ENCODE data around the gene ACTN3.
"Not testable (repeated sequence)": the region's sequence is repeated elsewhere in the genome, so short reads cannot be mapped to it uniquely, and the experiment has no call there.

ACTN3 gene

GRCh38 chr11:66546368-66546965 is at the start of gene ACTN3:
TSS of gene ACTN3 (plus strand) at chr11:66546903. CDS start at chr11:66546938, 35 bp downstream.
- peak in 1 of 2 experiments; percentile 47 for DNase-seq

- DNase-seq, result no peak
Observed at GRCh38 chr11:66497206-66497605, 49.5 kb upstream of the ACTN3 start.

GRCh38 chr11:66498506-66498905 is 48.2 kb upstream of the ACTN3 start:
- DNase-seq, result no peak

- no peak for DNase-seq
Observed at GRCh38 chr11:66505276-66505816, 41.4 kb upstream of the ACTN3 start.

- DNase-seq, result no peak
Observed at GRCh38 chr11:66509131-66509561, 37.6 kb upstream of the ACTN3 start.

GRCh38 chr11:66510271-66510989 is 36.3 kb upstream of the ACTN3 start, which contains the start of gene BBS1:
TSS of gene BBS1 (plus strand) at chr11:66510635. CDS start at chr11:66510660, 25 bp downstream.
- peak; percentile 35 to 61 for DNase-seq

GRCh38 chr11:66510990-66511339 is 35.7 kb upstream of the ACTN3 start:
- DNase-seq, result no peak

- DNase-seq, result no peak
Observed at GRCh38 chr11:66523611-66524010, 23.1 kb upstream of the ACTN3 start.

GRCh38 chr11:66524304-66525040 is 22.2 kb upstream of the ACTN3 start:
- DNase-seq, result no peak

GRCh38 chr11:66529069-66529468 is 17.6 kb upstream of the ACTN3 start:
- no peak for DNase-seq

GRCh38 chr11:66529655-66530054 is 17.0 kb upstream of the ACTN3 start:
- DNase-seq, result no peak

- DNase-seq, result no peak
Observed at GRCh38 chr11:66530927-66531709, 15.6 kb upstream of the ACTN3 start.

GRCh38 chr11:66531841-66532240 is 14.9 kb upstream of the ACTN3 start:
- no peak for DNase-seq

GRCh38 chr11:66532784-66533183 is 13.9 kb upstream of the ACTN3 start:
- DNase-seq, result no peak

- no peak for DNase-seq
Observed at GRCh38 chr11:66539170-66539869, 7.4 kb upstream of the ACTN3 start.

GRCh38 chr11:66539870-66540213 is 6.9 kb upstream of the ACTN3 start:
- no peak for DNase-seq

- DNase-seq, result not testable (repeated sequence)
Observed at GRCh38 chr11:66540598-66540997, 6.1 kb upstream of the ACTN3 start.

- no peak for DNase-seq
Observed at GRCh38 chr11:66541892-66542291, 4.8 kb upstream of the ACTN3 start.

GRCh38 chr11:66542362-66542761 is 4.3 kb upstream of the ACTN3 start:
- no peak for DNase-seq

- no peak for DNase-seq
Observed at GRCh38 chr11:66543263-66544107, 3.2 kb upstream of the ACTN3 start.

GRCh38 chr11:66544952-66545351 is 1.8 kb upstream of the ACTN3 start:
- not testable (repeated sequence) for DNase-seq

Data from NCI-H524 (cell line).